ENCODE measurements around the gene MED8. TPM values are rescaled to one million over a fixed set of nuclear protein-coding genes. Genes with fewer than 3 reads are reported as not detected.

The MED8 gene
- total and polyA plus RNA-seq, 7 experiments from 2014 or later: 14.5 to 53.8 (median 30.1) TPM

DNA sequence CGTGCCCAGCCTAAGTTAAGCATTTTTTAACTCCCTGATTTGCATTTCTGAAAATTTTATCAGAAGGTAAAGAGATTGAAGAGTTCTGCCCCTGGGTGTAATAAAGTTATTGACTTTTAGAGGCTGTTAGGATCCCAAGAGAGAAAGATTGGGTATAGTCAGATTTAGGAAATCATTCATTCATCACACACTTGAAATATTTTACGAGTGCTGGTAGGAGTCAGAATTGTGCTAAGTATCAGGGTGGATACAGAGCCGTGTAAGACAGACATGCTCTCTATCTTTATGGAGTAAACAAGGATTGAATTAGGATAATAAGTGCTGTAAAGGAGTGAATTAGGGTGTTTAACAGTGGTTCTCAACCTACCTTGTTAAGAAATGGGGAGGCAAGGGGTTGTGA is 3.1 kb upstream of the MED8 start:
- Mint-ChIP-seq H3K9me3 (no peaks in the 10 kb centered on the region), H3K36me3 (peaks cover 0 to 11% (median 6%) of the 10 kb centered on the region in 5 donors), H3K27me3 (no peaks in the 10 kb centered on the region), H3K4me1 (peaks cover 37 to 67% (median 52%) of the 10 kb centered on the region in 7 donors), H3K4me3 (peak overlapping the region in 1 of 10 donors; percentile 30), H3K27ac (peak overlapping the region in 2 of 9 donors; percentile 15 to 61)
- no peaks in the 10 kb centered on the region for H3K27me3 ChIP-seq (ENCODE audit: control insufficient read depth in 2 of 2, insufficient read depth in 2 of 2, low read length in 2 of 2)
- no peak for DNase-seq
- H3K9me3 ChIP-seq (ENCODE audit: control insufficient read depth in 2 of 3, low read length in 3 of 3): no peaks in the 10 kb centered on the region
- CTCF ChIA-PET: interaction anchor here (0.7 kb wide), 1 partner anchor 9 kb away, joined by 3 read pairs; no protein-coding TSS in a partner anchor
- no peak for ATAC-seq
- intact Hi-C loops (cut with micrococcal nuclease): no loop called here
- H3K4me3 ChIP-seq (ENCODE audit: low read length): no peak overlapping the region
- no peak overlapping the region for H3K27ac ChIP-seq (ENCODE audit: low read depth, low read length)
- H3K4me1 ChIP-seq (ENCODE audit: control insufficient read depth in 2 of 2, insufficient read depth in 2 of 2, low read length in 2 of 2): peaks cover 20 to 21% of the 10 kb centered on the region in 2 donors
- peaks cover 0 to 26% (median 0%) of the 10 kb centered on the region in 3 experiments for H3K36me3 ChIP-seq (ENCODE audit: control insufficient read depth in 2 of 3, insufficient read depth in 3 of 3, low read length in 3 of 3)
- POLR2A ChIA-PET: no interaction called here

DNA sequence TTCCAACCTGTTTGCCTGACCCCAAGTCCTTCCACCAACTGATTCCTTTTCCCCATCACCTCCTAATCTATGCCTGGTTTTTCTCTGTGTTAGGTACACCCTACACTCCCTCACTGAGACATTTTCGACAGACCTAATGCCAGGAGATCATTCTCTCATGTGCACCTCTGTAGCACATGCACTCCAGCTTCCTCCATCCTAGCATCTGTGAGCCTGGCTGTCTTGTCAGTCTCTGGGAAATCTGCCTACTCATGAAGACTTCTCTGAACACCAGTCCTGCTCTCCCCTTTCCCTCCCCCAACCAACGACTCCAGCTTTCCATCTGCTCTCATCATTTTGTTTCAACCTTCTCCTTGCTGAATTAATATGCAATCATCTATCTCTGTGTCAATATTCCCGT is 987 bp downstream of the MED8 start:
- Mint-ChIP-seq H3K4me1 (peaks cover 41 to 65% (median 52%) of the 10 kb centered on the region in 7 donors), H3K36me3 (peaks cover 10 to 28% (median 17%) of the 10 kb centered on the region in 5 donors), H3K27me3 (no peaks in the 10 kb centered on the region), H3K27ac (peak overlapping the region; percentile 80 to 100 (median 98)), H3K4me3 (peak overlapping the region; percentile 95 to 100 (median 100)), H3K9me3 (no peaks in the 10 kb centered on the region)
- CTCF ChIA-PET: interaction anchor here (1.0 to 1.9 kb wide), 2 partner anchors 26 to 161 kb away, joined by 3 to 6 read pairs; no protein-coding TSS in a partner anchor
- H3K27me3 ChIP-seq (ENCODE audit: control insufficient read depth in 2 of 2, insufficient read depth in 2 of 2, low read length in 2 of 2): no peaks in the 10 kb centered on the region
- no peaks in the 10 kb centered on the region for H3K9me3 ChIP-seq (ENCODE audit: control insufficient read depth in 2 of 3, low read length in 3 of 3)
- no peak for DNase-seq
- ATAC-seq: no peak
- peaks cover 20 to 21% of the 10 kb centered on the region in 2 donors for H3K4me1 ChIP-seq (ENCODE audit: control insufficient read depth in 2 of 2, insufficient read depth in 2 of 2, low read length in 2 of 2)
- intact Hi-C loops (cut with micrococcal nuclease): loop anchor here (1.0 to 10.0 kb wide), 4 partner anchors 20 to 266 kb away; partner anchors contain the start of genes CDC20 (in 2 of the 2), ELOVL1 (in 2 of the 2), CFAP57 (in 1 of the 2) and EBNA1BP2 (in 1 of the 2)
- H3K4me3 ChIP-seq (ENCODE audit: low read length): peak overlapping the region; percentile 96
- peak overlapping the region; percentile 93 for H3K27ac ChIP-seq (ENCODE audit: low read depth, low read length)
- POLR2A ChIA-PET: interaction anchor here (1.1 to 3.8 kb wide), 5 partner anchors 11 to 66 kb away, joined by 3 to 23 read pairs (median 6); partner anchors contain the start of genes CDC20 and ELOVL1
- H3K36me3 ChIP-seq (ENCODE audit: control insufficient read depth in 2 of 3, insufficient read depth in 3 of 3, low read length in 3 of 3): peaks cover 22 to 49% (median 26%) of the 10 kb centered on the region in 3 experiments

DNA sequence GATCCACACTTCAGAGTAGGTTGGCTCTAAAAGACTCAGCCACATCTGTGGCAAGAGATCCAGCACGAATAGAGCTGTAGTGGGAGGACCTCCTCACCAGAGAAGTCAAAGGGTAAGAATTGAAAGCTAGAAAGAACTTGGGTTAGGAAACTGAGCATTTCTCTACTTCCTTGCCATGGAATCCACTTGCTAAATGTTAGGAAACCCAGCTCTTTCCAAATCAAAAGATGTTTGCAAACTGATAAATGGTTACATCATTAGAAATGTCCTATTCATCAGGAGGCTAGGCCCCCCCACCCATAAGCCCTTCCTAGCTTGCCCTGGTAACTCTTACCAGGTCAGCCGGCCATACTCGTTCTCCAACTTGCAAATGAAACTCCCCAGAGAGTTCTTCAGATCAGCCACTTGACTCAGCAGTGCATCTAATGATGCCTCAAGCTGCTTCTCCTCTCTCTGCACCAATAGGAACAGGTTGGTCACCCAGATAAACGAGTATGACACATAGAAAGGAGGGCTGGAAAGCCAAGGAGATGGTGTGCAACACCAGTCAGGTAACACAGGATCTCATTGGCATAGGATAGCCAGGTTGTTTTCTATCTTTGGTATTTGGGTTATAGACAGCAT is 1.5 kb downstream of the MED8 start:
- H3K27me3 ChIP-seq (ENCODE audit: control insufficient read depth in 2 of 2, insufficient read depth in 2 of 2, low read length in 2 of 2): no peaks in the 10 kb centered on the region
- DNase-seq (no peak), ATAC-seq (no peak)
- ChIA-PET POLR2A (interaction anchor here (0.5 to 3.8 kb wide), 5 partner anchors 9 to 67 kb away, joined by 3 to 23 read pairs (median 4); partner anchors contain the start of gene ELOVL1), CTCF (interaction anchor here (1.0 to 1.9 kb wide), 2 partner anchors 27 to 161 kb away, joined by 3 to 6 read pairs; no protein-coding TSS in a partner anchor)
- H3K4me1 Mint-ChIP-seq: peaks cover 36 to 60% (median 47%) of the 10 kb centered on the region in 7 donors
- H3K27ac ChIP-seq (ENCODE audit: low read depth, low read length): peak overlapping the region; percentile 93
- peak overlapping the region; percentile 69 to 99 (median 97) for H3K27ac Mint-ChIP-seq
- H3K36me3 ChIP-seq (ENCODE audit: control insufficient read depth in 2 of 3, insufficient read depth in 3 of 3, low read length in 3 of 3): peaks cover 22 to 55% (median 27%) of the 10 kb centered on the region in 3 experiments
- H3K4me3 ChIP-seq (ENCODE audit: low read length): no peak overlapping the region
- intact Hi-C loops (cut with micrococcal nuclease): loop anchor here in 1 of 2 donors (10.0 kb wide), 1 partner anchor 267 kb away; the partner anchor contains the start of gene KDM4A
- no peaks in the 10 kb centered on the region for H3K27me3 Mint-ChIP-seq
- peaks cover 20 to 21% of the 10 kb centered on the region in 2 donors for H3K4me1 ChIP-seq (ENCODE audit: control insufficient read depth in 2 of 2, insufficient read depth in 2 of 2, low read length in 2 of 2)
- peak overlapping the region; percentile 95 to 100 (median 100) for H3K4me3 Mint-ChIP-seq
- H3K9me3 Mint-ChIP-seq: no peaks in the 10 kb centered on the region
- no peaks in the 10 kb centered on the region for H3K9me3 ChIP-seq (ENCODE audit: control insufficient read depth in 2 of 3, low read length in 3 of 3)
- peaks cover 10 to 32% (median 17%) of the 10 kb centered on the region in 5 donors for H3K36me3 Mint-ChIP-seq

DNA sequence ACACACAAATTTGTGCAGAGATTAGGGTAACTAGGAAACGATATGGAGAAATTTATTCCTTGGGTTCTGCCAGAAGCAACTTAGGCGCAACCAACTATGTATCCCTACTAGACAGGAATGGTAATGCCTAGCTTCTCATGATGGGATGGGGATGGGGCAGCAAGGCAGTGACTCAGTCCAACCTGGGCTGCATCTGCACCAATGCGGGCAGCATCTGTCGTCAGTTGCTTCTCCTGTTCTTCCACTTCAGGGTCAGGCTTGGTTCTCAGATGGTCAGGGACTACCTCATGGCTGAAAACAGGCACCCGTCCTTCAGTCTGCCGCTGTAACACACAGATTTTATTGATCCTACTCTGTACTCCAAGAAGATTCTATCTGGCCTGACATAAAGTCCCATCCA is 2.9 kb downstream of the MED8 start:
- H3K27me3 Mint-ChIP-seq: no peaks in the 10 kb centered on the region
- intact Hi-C loops (cut with micrococcal nuclease): loop anchor here in 1 of 2 donors (10.0 kb wide), 1 partner anchor 268 kb away; the partner anchor contains the start of gene KDM4A
- Histone ChIP-seq H3K27me3 (ENCODE audit: control insufficient read depth in 2 of 2, insufficient read depth in 2 of 2, low read length in 2 of 2) (no peaks in the 10 kb centered on the region), H3K4me1 (ENCODE audit: control insufficient read depth in 2 of 2, insufficient read depth in 2 of 2, low read length in 2 of 2) (peaks cover 20 to 21% of the 10 kb centered on the region in 2 donors), H3K4me3 (ENCODE audit: low read length) (no peak overlapping the region), H3K27ac (ENCODE audit: low read depth, low read length) (no peak overlapping the region), H3K36me3 (ENCODE audit: control insufficient read depth in 2 of 3, insufficient read depth in 3 of 3, low read length in 3 of 3) (peaks cover 22 to 69% (median 27%) of the 10 kb centered on the region in 3 experiments), H3K9me3 (ENCODE audit: control insufficient read depth in 2 of 3, low read length in 3 of 3) (no peaks in the 10 kb centered on the region)
- no peaks in the 10 kb centered on the region for H3K9me3 Mint-ChIP-seq
- no peak overlapping the region for H3K4me3 Mint-ChIP-seq
- DNase-seq (no peak), ATAC-seq (no peak)
- CTCF ChIA-PET: no interaction called here
- H3K36me3 Mint-ChIP-seq: peaks cover 10 to 36% (median 20%) of the 10 kb centered on the region in 5 donors
- peak overlapping the region in 4 of 9 donors; percentile 8 to 68 (median 31) for H3K27ac Mint-ChIP-seq
- POLR2A ChIA-PET: interaction anchor here (1.3 kb wide), 1 partner anchor 18 kb away, joined by 4 read pairs; no protein-coding TSS in a partner anchor
- H3K4me1 Mint-ChIP-seq: peaks cover 28 to 50% (median 41%) of the 10 kb centered on the region in 7 donors

DNA sequence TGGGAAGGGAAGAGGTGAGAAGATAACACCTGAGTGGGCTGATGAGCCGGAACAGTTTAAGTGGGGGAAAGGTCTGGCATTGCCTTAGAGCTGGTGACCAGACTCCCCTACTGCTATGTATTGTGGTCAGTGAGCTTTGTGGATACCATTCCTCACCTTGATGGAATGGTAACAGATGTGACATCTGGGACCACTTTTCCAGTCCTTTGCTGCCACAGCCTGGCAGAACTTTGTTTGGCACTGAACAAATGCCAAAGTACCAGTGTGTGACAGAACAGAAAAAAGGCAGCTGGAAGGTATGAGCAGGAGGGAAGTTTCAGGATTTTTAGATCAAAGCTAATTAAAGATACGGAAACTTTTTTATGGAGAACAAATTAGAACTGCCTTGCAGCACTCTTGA is 6.2 kb downstream of the MED8 start:
- H3K4me1 ChIP-seq (ENCODE audit: control insufficient read depth in 2 of 2, insufficient read depth in 2 of 2, low read length in 2 of 2): peaks cover 5 to 6% of the 10 kb centered on the region in 2 donors
- H3K9me3 ChIP-seq (ENCODE audit: control insufficient read depth in 2 of 3, low read length in 3 of 3): no peaks in the 10 kb centered on the region
- no peak overlapping the region for H3K27ac ChIP-seq (ENCODE audit: low read depth, low read length)
- intact Hi-C loops (cut with micrococcal nuclease): loop anchor here in 1 of 2 donors (1.0 to 10.0 kb wide), 2 partner anchors 156 to 271 kb away; partner anchors contain the start of gene KDM4A
- H3K36me3 ChIP-seq (ENCODE audit: control insufficient read depth in 2 of 3, insufficient read depth in 3 of 3, low read length in 3 of 3): peaks cover 22 to 66% (median 27%) of the 10 kb centered on the region in 3 experiments
- H3K4me1 Mint-ChIP-seq: peaks cover 19 to 43% (median 26%) of the 10 kb centered on the region in 7 donors
- ChIA-PET POLR2A (no interaction called here), CTCF (interaction anchor here (0.6 to 1.2 kb wide), 3 partner anchors 10 to 157 kb away, joined by 3 to 4 read pairs (median 3); no protein-coding TSS in a partner anchor)
- H3K36me3 Mint-ChIP-seq: peaks cover 18 to 44% (median 25%) of the 10 kb centered on the region in 5 donors
- no peak overlapping the region for H3K4me3 Mint-ChIP-seq
- no peaks in the 10 kb centered on the region for H3K9me3 Mint-ChIP-seq
- H3K27ac Mint-ChIP-seq: peak overlapping the region in 1 of 9 donors; percentile 37
- no peaks in the 10 kb centered on the region for H3K27me3 ChIP-seq (ENCODE audit: control insufficient read depth in 2 of 2, insufficient read depth in 2 of 2, low read length in 2 of 2)
- no peak for DNase-seq
- no peak for ATAC-seq
- no peaks in the 10 kb centered on the region for H3K27me3 Mint-ChIP-seq
- no peak overlapping the region for H3K4me3 ChIP-seq (ENCODE audit: low read length)

DNA sequence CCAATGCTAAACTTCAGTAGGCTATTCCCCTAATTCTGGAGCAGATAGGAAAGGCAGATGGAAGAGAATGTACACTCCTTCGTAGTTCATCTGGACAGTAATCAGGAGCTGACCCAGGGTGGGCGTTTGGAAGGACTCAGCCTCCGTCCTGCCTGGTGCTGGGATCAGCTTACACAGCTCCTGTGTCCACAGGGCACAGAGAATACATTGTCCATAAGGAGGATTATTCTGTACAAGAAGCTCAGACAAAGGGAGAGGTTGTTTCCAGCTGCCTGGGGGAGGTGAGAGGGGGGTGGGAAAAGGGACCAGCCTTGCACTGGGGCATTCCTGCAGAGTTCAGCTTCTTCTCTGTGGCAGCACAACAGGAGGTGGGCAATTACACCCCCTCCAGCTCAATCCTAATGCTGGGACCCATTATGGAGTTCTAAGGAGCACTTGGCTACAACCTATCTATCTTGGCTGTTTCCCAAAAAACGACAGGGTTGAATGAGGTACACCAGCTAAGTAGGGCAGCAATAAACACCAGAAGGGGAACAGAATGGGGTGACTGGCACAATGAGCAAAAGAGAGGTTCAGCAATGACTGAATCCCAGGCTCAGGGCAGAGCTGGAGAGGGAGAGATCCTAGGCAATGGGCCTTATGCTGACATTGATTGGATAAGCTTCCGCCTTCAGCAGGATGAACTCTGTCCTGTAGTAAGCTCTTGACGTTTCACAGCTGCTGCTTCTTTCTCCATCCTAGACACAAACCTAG is 7.4 kb downstream of the MED8 start:
- Mint-ChIP-seq H3K4me1 (peaks cover 8 to 36% (median 16%) of the 10 kb centered on the region in 7 donors), H3K9me3 (no peaks in the 10 kb centered on the region), H3K27ac (peak overlapping the region in 1 of 9 donors; percentile 27), H3K27me3 (no peaks in the 10 kb centered on the region), H3K36me3 (peaks cover 17 to 44% (median 25%) of the 10 kb centered on the region in 5 donors), H3K4me3 (no peak overlapping the region)
- ChIA-PET CTCF (no interaction called here), POLR2A (interaction anchor here (1.0 to 1.5 kb wide), 2 partner anchors 9 to 14 kb away, joined by 3 to 4 read pairs; no protein-coding TSS in a partner anchor)
- H3K36me3 ChIP-seq (ENCODE audit: control insufficient read depth in 2 of 3, insufficient read depth in 3 of 3, low read length in 3 of 3): peaks cover 22 to 62% (median 27%) of the 10 kb centered on the region in 3 experiments
- no peaks in the 10 kb centered on the region for H3K9me3 ChIP-seq (ENCODE audit: control insufficient read depth in 2 of 3, low read length in 3 of 3)
- intact Hi-C loops (cut with micrococcal nuclease): loop anchor here in 1 of 2 donors (10.0 kb wide), 1 partner anchor 273 kb away; the partner anchor contains the start of gene KDM4A
- H3K27me3 ChIP-seq (ENCODE audit: control insufficient read depth in 2 of 2, insufficient read depth in 2 of 2, low read length in 2 of 2): no peaks in the 10 kb centered on the region
- ATAC-seq (no peak), DNase-seq (no peak)
- no peak overlapping the region for H3K4me3 ChIP-seq (ENCODE audit: low read length)
- H3K27ac ChIP-seq (ENCODE audit: low read depth, low read length): no peak overlapping the region
- H3K4me1 ChIP-seq (ENCODE audit: control insufficient read depth in 2 of 2, insufficient read depth in 2 of 2, low read length in 2 of 2): no peaks in the 10 kb centered on the region

Data from naive thymus-derived CD4-positive, alpha-beta T cell (primary cell).